Kidney epithelial cell (primary cell): ENCODE data around the gene EPB41L2. TPM values are rescaled to one million over a fixed set of nuclear protein-coding genes. Genes with fewer than 3 reads are reported as not detected.

ENCODE experiments used
- DNase-seq: peaks from one replicate; pipeline ENCODE4 v3.0.0-alpha.2; 2010; ENCODE audit warnings: low read depth
- H3K27me3 ChIP-seq: 2 replicates; pipeline ENCODE4 v1.6.0; 2011; ENCODE audit warnings: low read length; ENCODE audit not compliant: control insufficient read depth, insufficient read depth
- H3K36me3 ChIP-seq: 2 replicates; pipeline ENCODE4 v1.5.1; 2011; ENCODE audit warnings: low read length; ENCODE audit not compliant: control insufficient read depth, insufficient read depth
- H3K4me3 ChIP-seq: 2 replicates; pipeline ENCODE4 v1.5.1; 2011; ENCODE audit warnings: low read depth, mild to moderate bottlenecking, control low read depth, low read length
- total RNA-seq: library from RNA; depleted of rRNA; stranded (reverse); fragments of >200 nt; gene quantifications from 2 replicates; pipeline ENCODE4 v1.2.3, GENCODE V29; 2015
- TF ChIP-seq, protein P1 (sequence below): IDR thresholded peaks from 2 replicates; pipeline ENCODE4 v1.5.1; 2011; ENCODE audit warnings: mild to moderate bottlenecking, moderate library complexity, low read length, control low read depth, inconsistent platforms; ENCODE audit not compliant: insufficient read depth, poor library complexity, severe bottlenecking

Gene EPB41L2
- total RNA-seq, 1 donor from 2014 or later = 48.7 TPM

- DNase-seq = no peak
- no peak within 1 kb of the TSS for H3K4me3 ChIP-seq
- TF ChIP-seq, protein P1, sequence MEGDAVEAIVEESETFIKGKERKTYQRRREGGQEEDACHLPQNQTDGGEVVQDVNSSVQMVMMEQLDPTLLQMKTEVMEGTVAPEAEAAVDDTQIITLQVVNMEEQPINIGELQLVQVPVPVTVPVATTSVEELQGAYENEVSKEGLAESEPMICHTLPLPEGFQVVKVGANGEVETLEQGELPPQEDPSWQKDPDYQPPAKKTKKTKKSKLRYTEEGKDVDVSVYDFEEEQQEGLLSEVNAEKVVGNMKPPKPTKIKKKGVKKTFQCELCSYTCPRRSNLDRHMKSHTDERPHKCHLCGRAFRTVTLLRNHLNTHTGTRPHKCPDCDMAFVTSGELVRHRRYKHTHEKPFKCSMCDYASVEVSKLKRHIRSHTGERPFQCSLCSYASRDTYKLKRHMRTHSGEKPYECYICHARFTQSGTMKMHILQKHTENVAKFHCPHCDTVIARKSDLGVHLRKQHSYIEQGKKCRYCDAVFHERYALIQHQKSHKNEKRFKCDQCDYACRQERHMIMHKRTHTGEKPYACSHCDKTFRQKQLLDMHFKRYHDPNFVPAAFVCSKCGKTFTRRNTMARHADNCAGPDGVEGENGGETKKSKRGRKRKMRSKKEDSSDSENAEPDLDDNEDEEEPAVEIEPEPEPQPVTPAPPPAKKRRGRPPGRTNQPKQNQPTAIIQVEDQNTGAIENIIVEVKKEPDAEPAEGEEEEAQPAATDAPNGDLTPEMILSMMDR = no peak
These were observed 235.5 kb downstream of the EPB41L2 start, which contains the start of gene SMLR1 for GRCh38 chr6:130827247-130828149. TSS of gene SMLR1 (plus strand) at chr6:130827406. CDS start at chr6:130827414, 8 bp downstream.

DNA sequence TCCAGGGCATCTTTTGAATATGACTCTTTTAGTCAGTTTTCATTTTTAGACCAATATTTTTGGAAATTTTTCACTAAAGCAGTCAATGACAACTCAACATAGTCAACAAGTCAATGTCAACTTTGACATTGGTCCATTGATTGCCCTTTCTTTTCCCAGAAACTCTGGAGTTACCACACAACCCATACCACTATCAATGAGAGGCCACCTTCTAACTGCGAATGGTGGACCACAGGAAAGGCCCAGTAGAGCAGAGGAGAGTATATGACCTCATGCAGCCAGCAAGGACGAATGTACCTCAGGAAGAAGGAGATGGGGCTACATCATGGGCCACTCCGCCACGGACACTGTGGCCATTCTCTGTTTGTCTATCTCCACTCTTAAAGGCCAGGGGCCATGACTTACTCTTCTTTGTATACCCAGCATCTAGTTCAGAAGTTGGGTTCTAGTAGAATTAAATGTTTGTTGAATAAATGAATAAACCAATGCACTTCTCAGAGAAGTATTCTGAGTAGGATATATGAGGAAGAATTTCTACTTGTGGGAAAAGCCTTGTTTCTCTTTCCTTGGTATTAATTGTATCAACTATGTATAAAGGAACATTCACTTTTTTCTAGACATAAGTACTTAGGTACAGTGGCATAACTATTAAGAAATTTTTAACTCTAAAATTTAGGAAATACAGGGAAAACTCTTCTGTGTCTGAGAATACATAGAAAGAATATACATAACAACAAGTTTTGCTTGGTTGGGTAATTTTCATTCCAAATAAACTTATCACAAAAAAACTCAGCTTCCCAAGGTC is 236.4 kb downstream of the EPB41L2 start:
- H3K4me3 ChIP-seq = no peak overlapping the region
- no peaks in the 10 kb centered on the region for H3K36me3 ChIP-seq
- H3K27me3 ChIP-seq = no peaks in the 10 kb centered on the region
- DNase-seq = no peak
- TF ChIP-seq, protein P1 = no peak

More at GRCh38 chr6:130827247-130828149, 235.5 kb downstream of the EPB41L2 start, which contains the start of gene SMLR1:
- no peaks in the 10 kb centered on the region for H3K36me3 ChIP-seq
- H3K27me3 ChIP-seq = no peaks in the 10 kb centered on the region

DNA sequence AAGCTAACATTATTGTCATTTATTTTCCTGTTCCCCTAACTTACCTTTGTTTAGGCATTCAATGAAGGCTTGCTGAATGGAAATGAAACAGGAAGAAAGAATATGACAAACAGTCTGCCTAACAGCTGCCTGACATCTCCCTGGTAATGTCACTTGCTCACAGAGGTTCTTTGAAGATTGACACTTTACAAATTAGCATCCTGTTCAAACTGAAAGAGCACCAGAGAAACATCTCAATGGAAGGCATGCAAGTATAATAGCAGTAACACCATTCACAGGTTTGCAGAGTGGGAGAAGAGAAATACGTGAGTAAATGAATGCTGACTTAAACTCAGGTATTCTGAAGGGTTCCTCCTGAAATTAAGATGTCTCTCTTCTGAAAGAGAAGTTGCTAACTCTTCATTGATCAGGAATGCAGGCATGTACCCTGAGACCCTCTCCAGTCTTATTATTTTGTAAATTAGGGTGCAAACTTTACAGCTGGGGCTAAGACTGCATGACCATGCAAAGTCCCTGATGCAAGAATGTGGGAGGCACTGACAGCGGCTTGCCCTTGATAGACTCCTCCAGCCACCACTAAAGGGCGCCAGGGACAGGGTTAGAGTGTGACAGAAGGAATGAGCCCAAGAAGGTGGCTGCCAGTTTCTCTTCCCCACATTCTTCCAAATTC is 237.1 kb downstream of the EPB41L2 start:
- TF ChIP-seq, protein P1 = no peak
- H3K4me3 ChIP-seq = no peak overlapping the region
- no peaks in the 10 kb centered on the region for H3K36me3 ChIP-seq
- H3K27me3 ChIP-seq = no peaks in the 10 kb centered on the region
- DNase-seq = no peak

DNA sequence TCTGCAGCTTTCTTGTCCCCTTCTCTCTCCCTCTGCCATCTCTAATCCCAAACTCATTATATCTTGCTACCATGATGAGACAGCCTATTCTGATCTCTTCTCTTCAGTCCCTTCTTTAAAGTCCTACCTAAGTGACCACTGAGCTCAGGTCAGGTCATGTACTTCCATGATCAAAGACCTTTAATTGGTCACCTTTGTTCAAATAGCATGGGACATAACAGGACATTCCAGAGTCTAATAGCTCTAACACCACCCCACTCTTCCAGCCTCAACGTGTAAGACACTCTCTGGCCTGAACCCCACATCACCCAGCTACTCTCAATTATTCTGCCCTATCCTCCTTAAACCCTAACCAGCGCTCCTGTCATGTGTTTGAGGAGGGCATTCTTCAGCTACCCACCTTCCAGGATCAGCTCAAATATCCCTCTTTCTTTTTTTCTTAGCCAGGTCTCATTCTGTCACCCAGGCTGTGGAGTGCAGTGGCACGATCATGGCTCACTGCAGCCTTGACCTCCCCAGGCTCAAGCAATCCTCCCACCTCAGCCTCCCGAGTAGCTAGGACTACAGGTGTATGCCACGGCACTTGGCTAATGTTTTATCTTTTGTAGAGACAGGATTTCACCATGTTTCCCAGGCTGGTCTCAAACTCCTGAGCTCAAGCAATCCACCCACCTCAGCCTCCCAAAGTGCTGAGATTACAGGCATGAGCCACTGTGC is 237.9 kb downstream of the EPB41L2 start:
- H3K4me3 ChIP-seq = no peak overlapping the region

DNA sequence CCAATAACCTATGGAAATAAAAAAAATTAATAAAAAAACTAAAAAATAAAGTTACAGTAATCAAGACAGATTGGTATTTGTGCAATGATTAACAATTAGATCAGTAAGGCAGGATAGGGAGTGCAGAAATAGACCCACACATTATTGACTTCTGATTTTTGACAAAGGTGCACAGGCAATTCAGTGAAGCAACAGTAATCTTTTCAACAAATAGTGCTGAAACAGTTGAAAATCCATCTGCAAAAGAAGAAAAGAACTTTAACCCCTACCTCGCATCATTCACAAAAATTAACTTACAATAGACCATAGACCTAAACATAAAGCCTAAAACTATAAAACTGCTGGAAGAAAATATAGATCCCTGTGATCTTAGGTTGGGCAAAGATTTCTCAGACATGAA is 240.3 kb downstream of the EPB41L2 start:
- no peaks in the 10 kb centered on the region for H3K36me3 ChIP-seq
- TF ChIP-seq, protein P1 = no peak
- H3K4me3 ChIP-seq = no peak overlapping the region
- no peaks in the 10 kb centered on the region for H3K27me3 ChIP-seq
- DNase-seq = no peak

More for the DNA sequence above, 237.9 kb downstream of the EPB41L2 start:
- no peak for DNase-seq
- Histone ChIP-seq H3K36me3 (no peaks in the 10 kb centered on the region), H3K27me3 (no peaks in the 10 kb centered on the region)
- TF ChIP-seq, protein P1 = no peak
